22Rv1 (cell line): Measurements from ENCODE around the gene GNPDA2.

Experiments
- H3K27ac ChIP-seq: fragments of 450-650 bp; 2 replicates; pipeline ENCODE4 v1.5.1; 2017
- CTCF ChIP-seq: fragments of 450-650 bp; IDR thresholded peaks from 2 replicates; pipeline ENCODE4 v1.5.1; 2017; ENCODE audit warnings: mild to moderate bottlenecking
- ZFX ChIP-seq: fragments of 450-650 bp; IDR thresholded peaks from 2 replicates; pipeline ENCODE4 v1.6.1; 2017; ENCODE audit warnings: antibody characterized with exemption, borderline replicate concordance

GNPDA2 gene

GRCh38 chr4:44670506-44671199 is 55.7 kb downstream of the GNPDA2 start:
- no peak overlapping the region for H3K27ac ChIP-seq
- TF ChIP-seq ZFX (no peak), CTCF (no peak)

DNA sequence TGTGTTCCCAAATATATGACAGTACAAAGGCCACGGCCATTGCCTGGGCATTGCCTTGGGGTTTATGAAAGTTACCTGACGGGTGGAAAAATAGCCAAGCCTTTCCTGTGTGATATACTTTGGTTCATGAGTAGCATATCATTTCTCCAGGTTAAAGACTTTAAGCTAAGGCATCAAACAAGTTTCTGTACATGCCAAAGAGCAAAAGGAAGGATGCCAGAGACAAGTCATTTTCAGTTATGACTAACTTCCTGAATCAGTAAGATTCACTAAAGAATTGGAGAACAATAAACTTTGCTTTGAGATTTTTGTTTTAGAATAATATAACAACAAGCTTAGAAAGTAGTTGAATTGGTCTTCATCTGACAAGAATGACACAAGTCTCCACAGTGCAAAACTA is 57.8 kb downstream of the GNPDA2 start:
- no peak overlapping the region for H3K27ac ChIP-seq
- no peak for TF ChIP-seq ZFX
- TF ChIP-seq CTCF, result no peak

GRCh38 chr4:44663539-44664263 is 62.7 kb downstream of the GNPDA2 start:
- no peak for TF ChIP-seq CTCF
- no peak for TF ChIP-seq ZFX
- H3K27ac ChIP-seq, result no peak overlapping the region

DNA sequence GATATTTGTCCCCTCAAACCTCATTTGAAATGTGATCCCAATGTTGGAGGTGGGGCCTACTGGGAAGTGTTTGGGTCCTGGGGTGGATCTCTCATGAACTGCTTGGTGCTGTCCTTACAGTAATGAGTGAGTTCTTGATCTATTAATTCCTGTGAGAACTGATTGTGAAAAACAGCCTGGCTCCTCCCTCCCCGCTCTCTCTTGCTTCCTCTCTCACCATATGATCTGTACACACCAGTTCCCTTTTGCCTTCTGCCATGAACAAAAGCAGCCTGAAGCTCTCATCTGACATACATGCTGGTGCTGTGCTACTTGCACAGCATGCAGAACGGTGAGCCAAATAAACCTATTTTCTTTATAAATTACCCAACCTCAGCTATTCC is 63.7 kb downstream of the GNPDA2 start:
- no peak overlapping the region for H3K27ac ChIP-seq
- TF ChIP-seq CTCF, result no peak
- TF ChIP-seq ZFX, result no peak

DNA sequence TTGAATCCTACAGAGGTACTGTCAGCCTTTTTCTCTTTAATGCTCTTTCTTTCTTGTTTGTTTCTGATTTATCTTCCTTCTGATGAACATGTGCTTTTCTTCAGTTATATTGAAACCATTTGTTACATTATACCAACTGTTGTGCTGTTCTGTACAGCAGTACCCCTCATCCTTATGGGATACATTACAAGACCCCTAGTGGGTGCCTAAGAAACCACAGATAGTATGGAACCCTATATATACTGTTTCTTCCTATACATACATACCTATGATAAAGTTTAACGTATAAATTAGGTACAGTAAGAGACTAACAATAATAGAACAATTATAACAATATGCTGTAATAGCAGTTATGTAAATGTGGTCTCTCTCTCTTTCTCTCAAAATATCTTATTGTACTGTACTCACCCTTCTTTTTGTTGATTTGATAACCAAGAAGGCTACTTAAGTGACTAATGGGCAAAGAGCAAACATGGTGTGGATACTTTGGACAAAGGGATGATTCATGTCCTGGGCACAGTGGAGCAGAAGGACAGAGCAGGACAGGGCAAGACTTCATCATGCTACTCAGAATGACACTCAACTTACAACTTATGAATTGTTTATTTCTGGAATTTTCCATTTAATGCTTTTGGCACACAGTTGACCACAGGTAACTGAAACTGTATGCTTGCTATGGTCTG is 64.3 kb downstream of the GNPDA2 start:
- no peak overlapping the region for H3K27ac ChIP-seq
- TF ChIP-seq ZFX (no peak), CTCF (no peak)

- no peak for TF ChIP-seq CTCF
- TF ChIP-seq ZFX, result no peak
- no peak overlapping the region for H3K27ac ChIP-seq
Observed at GRCh38 chr4:44660396-44660795, 66.0 kb downstream of the GNPDA2 start.

DNA sequence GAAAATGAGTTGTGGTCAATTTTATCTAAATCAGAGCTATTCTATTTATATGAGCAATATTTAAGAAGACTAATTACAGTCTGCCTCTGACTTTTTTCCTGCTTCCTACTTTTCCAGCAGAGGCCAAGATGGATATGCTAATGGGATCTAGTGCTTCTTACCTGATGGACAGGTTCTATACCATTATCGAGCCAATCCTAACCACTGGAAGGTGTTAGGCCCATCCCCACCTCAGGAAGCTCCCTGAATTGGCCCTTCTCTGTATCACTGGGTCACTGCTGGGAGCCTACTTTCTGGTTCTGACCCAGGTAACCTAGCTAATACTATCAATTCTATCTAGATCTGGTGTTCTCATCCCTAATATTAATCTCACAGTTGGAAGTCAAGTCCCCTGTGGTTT is 74.4 kb downstream of the GNPDA2 start:
- TF ChIP-seq ZFX, result no peak
- no peak for TF ChIP-seq CTCF
- no peak overlapping the region for H3K27ac ChIP-seq
